Measurements from ENCODE around the gene SMAD2.

- TF ChIP-seq EZH2 (IDR thresholded peaks at IDR 0.05; ENCODE audit: borderline replicate concordance, low read depth, low read length, poor library complexity, severe bottlenecking) = no peak
- TF ChIP-seq CTCF (conservative IDR thresholded peaks at IDR 0.05; ENCODE audit: low read depth, low read length) = no peak
These were observed 133.3 kb downstream of the SMAD2 start for GRCh38 chr18:47797126-47797525.

Measured in A673 (cell line).